Measurements from ENCODE around the gene C7orf33. TPM values are rescaled to one million over a fixed set of nuclear protein-coding genes. Genes with fewer than 3 reads are reported as not detected.

The C7orf33 gene
- total and polyA plus RNA-seq, 9 of the 15 experiments (the other 6 are each of a cell fraction or from before 2014, with no cell fraction given) = 0.04 TPM; not detected in 8

GRCh38 chr7:148645898-148646297, 55.3 kb downstream of the C7orf33 start:
- ATAC-seq (no peak), FAIRE-seq (no peak), DNase-seq (ENCODE audit: extremely low read depth in 1 of 4, low spot score in 3 of 4) (no peak)
- no peak overlapping the region for H3K4me3 ChIP-seq
- ChIA-PET POLR2A (interaction anchor here (0.6 to 1.7 kb wide), 2 partner anchors 12 to 228 kb away, joined by 3 to 4 read pairs; no protein-coding TSS in a partner anchor), CTCF (ENCODE audit: low intra/inter-chr PET ratio) (no interaction called here)
- H4K20me1 ChIP-seq (replicated peaks; ENCODE audit: control insufficient read depth, insufficient read depth, low read length) = no peaks in the 10 kb centered on the region
- TF ChIP-seq STAT5B (CRISPR knock-in tag; IDR thresholded peaks at IDR 0.05) (no peak), ZNF316 (IDR thresholded peaks at IDR 0.05) (no peak), ZNF3 (CRISPR knock-in tag; IDR thresholded peaks at IDR 0.05) (no peak)
- no peak overlapping the region for H3K27ac ChIP-seq (ENCODE audit: extremely low read depth, low read depth, low read length)
- H3K79me2 ChIP-seq (ENCODE audit: control insufficient read depth, insufficient read depth, low read length) = no peaks in the 10 kb centered on the region
- H3K9ac ChIP-seq (ENCODE audit: insufficient read depth in 1 of 2, low read depth in 2 of 2, low read length in 2 of 2) = no peak overlapping the region
- H3K4me1 ChIP-seq (replicated peaks in 1 of 2; ENCODE audit: control insufficient read depth in 2 of 2, insufficient read depth in 2 of 2, low read length in 2 of 2) = no peaks in the 10 kb centered on the region
- H3K4me2 ChIP-seq (ENCODE audit: insufficient read depth, low read length) = no peak overlapping the region
- intact Hi-C loops (cut with micrococcal nuclease) = no loop called here
- H3K9me3 ChIP-seq (replicated peaks; ENCODE audit: control insufficient read depth, insufficient read depth, low read depth, low read length) = no peaks in the 10 kb centered on the region
- 2% methylated on average over 2 of the region's 2 CpGs for WGBS (ENCODE audit: insufficient coverage, low coverage, missing lambda C conversion rate)
- H2AFZ ChIP-seq (ENCODE audit: low read depth, low read length) = no peak overlapping the region
- no peaks in the 10 kb centered on the region for H3K36me3 ChIP-seq (ENCODE audit: control insufficient read depth, insufficient read depth, low read length)
- peaks cover 49 to 58% of the 10 kb centered on the region in 2 experiments for H3K27me3 ChIP-seq (ENCODE audit: control insufficient read depth in 2 of 2, insufficient read depth in 2 of 2, low read length in 2 of 2)
- in situ Hi-C loops (cut with MboI) = no loop called here
- no TSS peak for BruUV-seq (replicated peaks)
- peaks cover 3% of the 10 kb centered on the region for H3K9me1 ChIP-seq (ENCODE audit: control insufficient read depth, insufficient read depth, low read length)

- FAIRE-seq = no peak
- no peaks in the 10 kb centered on the region for H4K20me1 ChIP-seq (replicated peaks; ENCODE audit: control insufficient read depth, insufficient read depth, low read length)
- no peaks in the 10 kb centered on the region for H3K79me2 ChIP-seq (ENCODE audit: control insufficient read depth, insufficient read depth, low read length)
- H3K4me1 ChIP-seq (replicated peaks in 1 of 2; ENCODE audit: control insufficient read depth in 2 of 2, insufficient read depth in 2 of 2, low read length in 2 of 2) = no peaks in the 10 kb centered on the region
- intact Hi-C loops (cut with micrococcal nuclease) = no loop called here
- H3K27me3 ChIP-seq (ENCODE audit: control insufficient read depth in 2 of 2, insufficient read depth in 2 of 2, low read length in 2 of 2) = peaks cover 19 to 31% of the 10 kb centered on the region in 2 experiments
- H3K9me3 ChIP-seq (replicated peaks; ENCODE audit: control insufficient read depth, insufficient read depth, low read depth, low read length) = no peaks in the 10 kb centered on the region
- ChIA-PET POLR2A (interaction anchor here (0.8 to 1.2 kb wide), 2 partner anchors 9 to 37 kb away, joined by 3 to 4 read pairs; no protein-coding TSS in a partner anchor), CTCF (ENCODE audit: low intra/inter-chr PET ratio) (no interaction called here)
- no peaks in the 10 kb centered on the region for H3K36me3 ChIP-seq (ENCODE audit: control insufficient read depth, insufficient read depth, low read length)
- no peak overlapping the region for H3K9ac ChIP-seq (ENCODE audit: insufficient read depth in 1 of 2, low read depth in 2 of 2, low read length in 2 of 2)
- no peak for DNase-seq (ENCODE audit: extremely low read depth in 1 of 4, low spot score in 3 of 4)
- in situ Hi-C loops (cut with MboI) = no loop called here
- 4% methylated on average over 4 of the region's 4 CpGs for WGBS (ENCODE audit: insufficient coverage, low coverage, missing lambda C conversion rate)
- no peak overlapping the region for H3K27ac ChIP-seq (ENCODE audit: extremely low read depth, low read depth, low read length)
- BruUV-seq (replicated peaks) = no TSS peak
- H3K4me3 ChIP-seq = no peak overlapping the region
- ATAC-seq = no peak
- H3K4me2 ChIP-seq (ENCODE audit: insufficient read depth, low read length) = no peak overlapping the region
- H3K9me1 ChIP-seq (ENCODE audit: control insufficient read depth, insufficient read depth, low read length) = no peaks in the 10 kb centered on the region
- no peak overlapping the region for H2AFZ ChIP-seq (ENCODE audit: low read depth, low read length)
- TF ChIP-seq ARNT (IDR thresholded peaks at IDR 0.05) (no peak), SRSF1 (IDR thresholded peaks at IDR 0.05; ENCODE audit: low read depth, low read length) (no peak), KAT7 (CRISPR knock-in tag; IDR thresholded peaks at IDR 0.05; ENCODE audit: borderline replicate concordance) (no peak), ZNF551 (CRISPR knock-in tag; IDR thresholded peaks at IDR 0.05) (no peak)
- TF ChIP-seq, protein P1, sequence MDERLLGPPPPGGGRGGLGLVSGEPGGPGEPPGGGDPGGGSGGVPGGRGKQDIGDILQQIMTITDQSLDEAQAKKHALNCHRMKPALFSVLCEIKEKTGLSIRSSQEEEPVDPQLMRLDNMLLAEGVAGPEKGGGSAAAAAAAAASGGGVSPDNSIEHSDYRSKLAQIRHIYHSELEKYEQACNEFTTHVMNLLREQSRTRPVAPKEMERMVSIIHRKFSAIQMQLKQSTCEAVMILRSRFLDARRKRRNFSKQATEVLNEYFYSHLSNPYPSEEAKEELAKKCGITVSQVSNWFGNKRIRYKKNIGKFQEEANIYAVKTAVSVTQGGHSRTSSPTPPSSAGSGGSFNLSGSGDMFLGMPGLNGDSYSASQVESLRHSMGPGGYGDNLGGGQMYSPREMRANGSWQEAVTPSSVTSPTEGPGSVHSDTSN (CRISPR knock-in tag; IDR thresholded peaks at IDR 0.05; ENCODE audit: low read depth) = no peak
- TF ChIP-seq, protein P1 (tag; conservative IDR thresholded peaks at IDR 0.05; ENCODE audit: low read depth) = no peak
- TF ChIP-seq, protein P2, sequence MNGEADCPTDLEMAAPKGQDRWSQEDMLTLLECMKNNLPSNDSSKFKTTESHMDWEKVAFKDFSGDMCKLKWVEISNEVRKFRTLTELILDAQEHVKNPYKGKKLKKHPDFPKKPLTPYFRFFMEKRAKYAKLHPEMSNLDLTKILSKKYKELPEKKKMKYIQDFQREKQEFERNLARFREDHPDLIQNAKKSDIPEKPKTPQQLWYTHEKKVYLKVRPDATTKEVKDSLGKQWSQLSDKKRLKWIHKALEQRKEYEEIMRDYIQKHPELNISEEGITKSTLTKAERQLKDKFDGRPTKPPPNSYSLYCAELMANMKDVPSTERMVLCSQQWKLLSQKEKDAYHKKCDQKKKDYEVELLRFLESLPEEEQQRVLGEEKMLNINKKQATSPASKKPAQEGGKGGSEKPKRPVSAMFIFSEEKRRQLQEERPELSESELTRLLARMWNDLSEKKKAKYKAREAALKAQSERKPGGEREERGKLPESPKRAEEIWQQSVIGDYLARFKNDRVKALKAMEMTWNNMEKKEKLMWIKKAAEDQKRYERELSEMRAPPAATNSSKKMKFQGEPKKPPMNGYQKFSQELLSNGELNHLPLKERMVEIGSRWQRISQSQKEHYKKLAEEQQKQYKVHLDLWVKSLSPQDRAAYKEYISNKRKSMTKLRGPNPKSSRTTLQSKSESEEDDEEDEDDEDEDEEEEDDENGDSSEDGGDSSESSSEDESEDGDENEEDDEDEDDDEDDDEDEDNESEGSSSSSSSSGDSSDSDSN (IDR thresholded peaks at IDR 0.05; ENCODE audit: borderline replicate concordance in 1 of 2, low read depth in 2 of 2, low read length in 2 of 2) = no peak
These were observed 59.8 kb downstream of the C7orf33 start for GRCh38 chr7:148650232-148650858.
